ENCODE results near the gene INPP4A.

Gene INPP4A

GRCh38 chr2:98452396-98453027, 7.9 kb downstream of the INPP4A start:
- TF ChIP-seq ZFX (IDR thresholded peaks at IDR 0.05; ENCODE audit: borderline replicate concordance): no peak
- TF ChIP-seq CTCF (IDR thresholded peaks at IDR 0.05): no peak
- no peak overlapping the region for H3K27ac ChIP-seq

- H3K27ac ChIP-seq: no peak overlapping the region
- TF ChIP-seq ZFX (IDR thresholded peaks at IDR 0.05; ENCODE audit: borderline replicate concordance) (no peak), CTCF (IDR thresholded peaks at IDR 0.05) (no peak)
Measured at GRCh38 chr2:98453083-98453482, 8.4 kb downstream of the INPP4A start.

- TF ChIP-seq CTCF (IDR thresholded peaks at IDR 0.05) (no peak), ZFX (IDR thresholded peaks at IDR 0.05; ENCODE audit: borderline replicate concordance) (no peak)
- no peak overlapping the region for H3K27ac ChIP-seq
Measured at GRCh38 chr2:98453531-98453930, 8.9 kb downstream of the INPP4A start.

- TF ChIP-seq ZFX (IDR thresholded peaks at IDR 0.05; ENCODE audit: borderline replicate concordance) (no peak), CTCF (IDR thresholded peaks at IDR 0.05) (no peak)
- H3K27ac ChIP-seq: no peak overlapping the region
Measured at GRCh38 chr2:98454073-98454472, 9.4 kb downstream of the INPP4A start.

- H3K27ac ChIP-seq: no peak overlapping the region
- TF ChIP-seq ZFX (IDR thresholded peaks at IDR 0.05; ENCODE audit: borderline replicate concordance) (no peak), CTCF (IDR thresholded peaks at IDR 0.05) (no peak)
Measured at GRCh38 chr2:98454500-98455235, 10.0 kb downstream of the INPP4A start.

- TF ChIP-seq ZFX (IDR thresholded peaks at IDR 0.05; ENCODE audit: borderline replicate concordance): no peak
- no peak for TF ChIP-seq CTCF (IDR thresholded peaks at IDR 0.05)
- no peak overlapping the region for H3K27ac ChIP-seq
Measured at GRCh38 chr2:98455494-98455976, 10.9 kb downstream of the INPP4A start.

- H3K27ac ChIP-seq: no peak overlapping the region
- TF ChIP-seq ZFX (IDR thresholded peaks at IDR 0.05; ENCODE audit: borderline replicate concordance): no peak
- TF ChIP-seq CTCF (IDR thresholded peaks at IDR 0.05): no peak
Measured at GRCh38 chr2:98457045-98457696, 12.5 kb downstream of the INPP4A start.

All from 22Rv1 (cell line).